NCI-H2029 (cell line): Measurements from ENCODE around the gene AVPR1B.

Experiments used
- DNase-seq: peaks from one replicate; lab custom pipeline; 2025; lab: John Stamatoyannopoulos, UW

Gene AVPR1B, protein sequence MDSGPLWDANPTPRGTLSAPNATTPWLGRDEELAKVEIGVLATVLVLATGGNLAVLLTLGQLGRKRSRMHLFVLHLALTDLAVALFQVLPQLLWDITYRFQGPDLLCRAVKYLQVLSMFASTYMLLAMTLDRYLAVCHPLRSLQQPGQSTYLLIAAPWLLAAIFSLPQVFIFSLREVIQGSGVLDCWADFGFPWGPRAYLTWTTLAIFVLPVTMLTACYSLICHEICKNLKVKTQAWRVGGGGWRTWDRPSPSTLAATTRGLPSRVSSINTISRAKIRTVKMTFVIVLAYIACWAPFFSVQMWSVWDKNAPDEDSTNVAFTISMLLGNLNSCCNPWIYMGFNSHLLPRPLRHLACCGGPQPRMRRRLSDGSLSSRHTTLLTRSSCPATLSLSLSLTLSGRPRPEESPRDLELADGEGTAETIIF

DNA sequence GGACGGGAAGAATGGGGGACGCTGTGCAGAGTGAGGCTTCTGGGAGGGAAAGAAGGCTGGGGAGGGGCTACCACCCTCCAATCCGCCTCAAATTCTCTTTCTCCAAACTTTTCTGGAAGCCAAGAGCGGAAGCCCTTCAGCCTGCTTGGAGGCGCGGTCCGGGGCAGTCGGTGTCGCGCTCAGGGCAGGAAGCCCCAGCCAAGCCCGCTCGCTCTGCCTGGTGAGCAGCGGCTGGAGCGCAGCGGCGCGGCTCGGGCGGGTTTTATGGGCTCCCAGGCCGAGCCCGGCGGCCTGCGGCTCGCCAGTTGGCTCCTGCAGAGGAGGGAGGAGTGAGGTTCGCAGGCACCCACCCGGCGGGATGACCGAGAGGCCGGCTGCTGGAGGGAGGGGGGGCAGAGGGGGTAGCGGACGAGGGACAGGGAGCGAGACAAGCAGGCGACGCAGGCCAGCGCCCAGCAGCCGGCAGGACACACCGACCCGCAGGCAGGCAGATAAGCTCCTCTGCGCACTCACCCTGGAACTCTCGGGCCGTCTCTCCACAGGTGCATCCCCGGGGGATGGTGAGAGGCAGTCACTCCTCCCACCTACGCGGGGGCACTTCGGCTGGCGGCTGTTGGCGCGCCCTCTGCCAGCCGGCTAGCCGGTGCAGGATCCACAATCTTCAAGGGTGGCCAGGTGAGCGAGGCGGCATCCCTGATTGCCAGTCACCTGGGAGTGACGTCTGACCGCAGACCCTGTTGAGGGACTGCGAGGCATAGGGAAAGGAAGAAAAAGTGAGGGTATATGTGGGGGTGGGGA lies at the start of gene AVPR1B:
Gene AVPR1B (minus strand): TSS at position 238 of the 798 bp plus-strand sequence. CDS start 498 bp downstream, outside the sequence.
- DNase-seq: peak; percentile 20

DNA sequence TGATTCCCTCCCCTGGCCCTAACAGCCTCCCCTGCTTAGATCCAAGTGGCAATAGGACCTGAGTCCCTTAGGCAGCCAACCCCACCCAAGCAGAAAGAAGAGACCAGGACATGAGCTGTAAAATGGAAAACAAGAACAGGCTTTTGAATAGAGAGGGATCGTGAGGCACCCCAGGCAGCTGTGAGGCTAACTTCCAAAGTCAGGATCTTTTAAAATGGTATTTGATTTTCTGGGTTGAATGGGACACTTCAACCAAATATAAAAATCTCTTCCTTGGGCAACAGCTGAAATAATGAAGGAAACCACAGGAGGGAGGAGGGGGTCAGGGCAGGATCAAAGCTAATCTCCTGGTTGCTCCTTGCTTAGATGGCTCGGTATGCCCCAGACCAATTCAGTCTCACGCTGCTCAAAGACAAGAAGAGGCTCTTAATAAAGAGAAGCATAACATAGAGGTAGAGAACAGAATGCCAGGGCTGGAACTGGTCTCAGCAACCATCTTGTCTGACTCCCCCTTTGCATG lies 28.6 kb upstream of the AVPR1B start:
- no peak for DNase-seq

DNA sequence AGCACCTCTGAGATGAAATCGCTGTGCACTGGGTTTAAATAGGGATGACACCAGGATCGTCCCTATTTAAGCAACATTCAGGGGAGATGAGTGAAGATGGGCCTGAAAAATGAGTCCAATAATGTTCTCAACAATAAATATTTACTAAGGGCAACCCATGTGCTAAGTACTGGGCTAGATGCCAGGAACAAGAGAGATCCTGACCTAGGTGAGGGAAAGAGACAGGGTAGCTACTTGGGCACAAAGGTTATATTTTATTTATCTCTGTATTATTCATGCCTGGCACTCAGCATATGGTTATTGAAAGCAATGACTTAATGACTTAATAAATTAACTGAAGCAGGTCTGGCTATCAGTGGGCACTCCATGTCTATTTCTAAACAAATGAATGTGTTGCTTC lies 27.4 kb upstream of the AVPR1B start:
- peak; percentile 73 for DNase-seq

DNA sequence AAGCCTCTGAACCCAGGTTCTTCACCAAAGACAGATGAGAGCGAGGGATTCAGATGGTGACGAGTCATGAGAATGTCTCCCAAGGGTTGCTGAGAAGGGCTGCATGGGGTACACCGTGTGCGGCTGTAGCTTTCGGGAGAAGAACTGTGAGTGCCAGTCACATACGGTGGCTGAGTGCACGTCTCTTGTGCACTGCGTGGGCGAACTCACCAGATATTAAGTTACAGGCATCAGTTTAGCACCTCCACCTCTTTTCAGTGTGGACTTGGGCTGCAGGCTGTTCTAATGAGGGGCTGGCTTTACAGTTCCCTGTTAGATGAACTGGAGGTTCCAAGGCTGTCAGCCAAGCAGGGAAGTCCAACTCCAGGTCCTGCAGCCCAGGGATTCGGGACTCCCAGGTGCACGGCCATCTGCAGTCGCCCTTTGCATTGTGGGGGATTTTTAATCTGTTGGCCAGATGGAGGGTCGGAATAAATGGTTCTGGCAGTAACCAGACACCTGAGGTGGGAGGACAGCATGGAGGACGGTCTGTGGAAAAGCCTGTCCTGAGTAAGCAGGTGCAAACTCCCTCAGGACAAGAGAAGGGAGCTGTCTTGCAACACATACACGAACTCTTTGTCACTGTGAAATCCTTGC lies 26.5 kb upstream of the AVPR1B start:
- DNase-seq: no peak

DNA sequence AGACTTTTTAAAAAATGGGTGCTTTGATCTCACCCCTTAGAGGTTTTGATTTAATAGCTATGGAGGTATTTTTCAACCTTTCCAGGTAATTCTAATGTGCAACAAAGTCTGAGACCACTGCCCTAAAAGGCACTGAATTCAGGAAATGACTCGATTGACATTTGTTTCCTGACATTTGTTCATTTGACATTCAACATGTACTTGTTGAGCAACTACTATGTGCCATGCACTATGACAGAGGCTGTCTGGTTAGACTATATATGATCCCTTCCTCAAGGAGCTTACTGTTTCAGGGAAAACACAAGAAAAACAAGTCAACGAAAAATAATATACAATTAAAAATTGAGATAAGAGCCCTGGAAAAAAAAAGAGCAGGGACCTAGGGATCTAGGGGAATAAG lies 25.6 kb upstream of the AVPR1B start:
- no peak for DNase-seq

DNA sequence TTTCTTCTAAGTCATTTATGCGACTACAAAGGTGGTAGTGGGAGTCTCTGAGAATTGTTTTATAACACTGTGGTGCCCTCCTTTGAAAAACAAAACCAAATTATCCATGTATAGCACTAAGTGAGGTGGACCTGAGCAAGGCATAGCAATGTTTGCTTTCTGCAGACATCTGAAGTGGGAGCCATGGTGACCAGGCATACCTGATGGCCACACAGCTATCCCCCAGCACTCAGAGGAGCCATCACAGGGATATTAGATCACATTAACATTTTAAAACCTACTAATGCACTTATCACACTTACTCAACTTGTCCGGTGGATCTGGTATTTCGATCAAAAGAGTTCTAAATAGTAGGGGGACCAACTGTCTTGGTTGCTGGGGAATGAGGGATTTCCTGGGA lies 24.8 kb upstream of the AVPR1B start:
- peak; percentile 9 for DNase-seq

DNA sequence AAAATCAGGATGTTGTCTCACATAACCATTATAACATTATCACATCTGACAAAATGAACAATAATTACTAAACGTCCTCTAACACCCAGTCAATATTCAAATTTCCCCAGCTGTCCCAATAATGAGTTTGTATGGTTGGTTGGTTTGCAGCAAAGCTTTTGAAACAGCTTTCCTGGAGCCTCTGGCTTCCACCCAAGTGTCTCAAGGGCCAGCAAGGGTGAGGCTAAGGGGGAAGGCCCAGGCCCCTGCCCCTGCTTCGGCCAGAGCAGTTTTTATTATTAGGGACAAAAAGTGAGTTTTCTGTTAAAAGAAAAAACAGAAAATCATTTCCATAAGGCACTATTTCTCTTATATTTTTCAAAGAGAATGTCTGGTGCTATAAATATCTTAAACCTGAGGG lies 19.1 kb upstream of the AVPR1B start:
- peak; percentile 23 for DNase-seq

DNA sequence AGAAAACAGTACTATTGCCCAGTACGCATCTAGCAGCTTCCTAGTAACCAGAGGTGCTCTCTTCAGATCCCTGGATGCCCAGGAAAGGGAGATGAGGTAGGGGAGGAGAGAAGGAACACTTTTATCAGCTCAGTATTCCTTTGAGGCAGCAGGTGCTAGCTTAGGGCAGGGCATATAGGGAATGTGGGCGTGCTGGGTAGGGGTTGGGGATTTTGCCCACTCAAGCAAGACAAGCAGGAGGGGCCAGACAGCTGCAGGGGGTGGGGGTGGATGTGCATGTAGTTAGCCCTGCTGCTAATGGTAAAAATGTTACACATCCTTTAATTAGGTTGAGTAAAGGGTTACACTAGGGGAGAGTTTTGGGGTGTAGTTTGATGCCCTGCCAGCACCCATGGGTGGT lies 18.1 kb upstream of the AVPR1B start:
- DNase-seq: no peak

DNA sequence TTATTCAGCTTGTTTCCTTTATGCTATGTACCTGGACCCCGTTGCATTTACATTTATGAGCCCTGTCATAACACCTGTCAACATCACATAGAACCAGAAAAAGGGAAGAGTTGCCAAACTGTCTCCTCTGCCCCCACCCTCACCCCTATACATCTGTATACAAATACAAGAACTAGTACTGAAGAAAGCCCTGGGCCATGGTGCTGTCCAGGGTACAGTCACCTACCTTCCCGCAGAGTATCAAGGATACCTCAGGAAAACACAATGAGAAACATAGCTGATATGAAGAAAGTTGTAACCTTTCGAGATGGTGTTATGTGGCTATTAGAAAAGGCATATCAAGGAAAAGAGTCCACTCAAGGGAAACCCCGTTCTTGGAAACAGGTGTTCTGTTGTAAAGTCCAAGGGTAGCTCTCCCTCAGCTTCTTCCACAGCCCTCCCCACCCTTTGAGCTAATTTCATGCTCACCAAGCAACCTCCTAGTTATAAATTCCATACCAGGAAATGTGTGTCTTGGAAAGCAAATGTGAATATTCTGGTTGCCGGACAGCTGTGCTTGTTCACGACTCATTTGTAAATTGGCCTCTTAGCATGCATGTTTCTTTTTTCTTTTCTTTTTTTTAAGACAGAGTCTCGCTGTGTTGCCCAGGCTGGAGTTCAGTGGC lies 16.7 kb upstream of the AVPR1B start:
- no peak for DNase-seq

DNA sequence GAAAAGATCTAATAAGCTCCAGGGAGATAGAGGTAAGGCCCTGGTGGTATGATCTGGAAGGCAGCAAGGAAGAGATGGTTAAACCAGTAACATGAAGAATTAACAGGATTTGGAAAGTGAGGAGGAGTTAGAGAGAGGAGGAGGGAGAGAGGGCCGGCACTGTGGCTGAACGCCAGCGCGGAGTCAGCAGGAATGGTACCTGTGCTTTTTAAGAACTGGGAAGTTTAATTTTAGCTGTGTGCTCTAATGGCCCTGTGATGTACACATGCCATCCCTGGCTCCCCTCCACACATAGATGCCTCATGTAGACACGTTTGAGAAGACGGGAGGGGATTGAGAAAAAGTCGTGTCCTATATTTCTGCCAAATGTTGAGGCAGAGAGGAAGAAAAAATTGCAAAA lies 13.8 kb upstream of the AVPR1B start:
- no peak for DNase-seq

DNA sequence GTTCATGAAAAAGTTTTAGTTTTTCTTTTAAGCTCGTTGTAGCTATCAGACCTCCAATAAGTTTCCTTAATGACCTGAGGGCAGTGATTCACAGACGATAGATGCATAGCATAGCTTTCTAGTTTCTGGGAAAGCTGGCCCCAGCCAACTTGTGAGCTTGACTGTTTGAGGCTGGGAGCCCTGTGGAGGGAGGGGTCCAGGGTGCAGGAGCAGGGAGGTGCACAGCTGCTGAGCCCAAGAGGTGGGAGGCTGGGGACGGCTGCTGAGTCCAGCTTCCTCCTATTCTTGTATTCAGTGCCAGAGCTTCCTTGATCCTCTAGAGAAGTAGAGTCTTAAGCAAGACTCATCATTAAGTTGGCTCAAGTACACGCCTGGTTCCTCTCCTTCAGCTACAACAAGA lies 11.0 kb upstream of the AVPR1B start:
- no peak for DNase-seq

DNA sequence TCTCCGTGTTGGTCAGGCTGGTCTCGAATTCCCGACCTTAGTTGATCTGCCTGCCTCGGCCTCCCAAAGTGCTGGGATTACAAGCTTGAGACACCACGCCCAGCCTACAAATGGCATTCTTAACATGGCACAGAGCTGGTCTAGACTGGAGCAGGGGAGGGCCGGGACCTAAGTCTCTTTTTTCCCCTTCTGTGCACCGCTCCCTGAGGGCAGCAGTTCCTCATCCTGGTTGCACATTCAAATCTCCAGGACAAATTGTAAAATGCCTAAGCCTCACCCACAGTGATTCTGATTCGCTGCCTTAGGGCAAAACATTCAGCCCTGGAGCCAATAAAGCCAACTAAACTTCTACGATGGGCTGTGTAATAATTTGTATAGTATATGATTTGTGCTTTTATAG lies 10.1 kb upstream of the AVPR1B start:
- no peak for DNase-seq

DNA sequence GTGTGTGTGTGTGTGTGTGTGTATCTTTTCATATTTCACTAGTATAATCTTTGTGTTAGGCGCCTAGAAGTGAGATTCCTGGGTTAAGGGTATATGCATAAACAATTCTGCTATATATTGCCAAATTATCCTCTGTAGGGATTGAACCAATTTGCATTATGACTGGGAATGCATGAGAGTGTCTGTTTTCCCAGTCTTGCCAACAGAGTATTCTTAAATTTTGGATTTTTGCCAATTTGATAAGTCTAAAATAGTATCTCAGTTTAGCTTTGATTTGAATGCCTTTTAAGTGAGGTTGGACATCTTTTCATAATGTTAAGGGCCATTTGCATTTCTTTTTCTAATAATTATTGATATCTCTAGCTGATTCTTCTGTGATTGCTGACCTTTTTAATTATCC lies 8.2 kb upstream of the AVPR1B start:
- DNase-seq: no peak

DNA sequence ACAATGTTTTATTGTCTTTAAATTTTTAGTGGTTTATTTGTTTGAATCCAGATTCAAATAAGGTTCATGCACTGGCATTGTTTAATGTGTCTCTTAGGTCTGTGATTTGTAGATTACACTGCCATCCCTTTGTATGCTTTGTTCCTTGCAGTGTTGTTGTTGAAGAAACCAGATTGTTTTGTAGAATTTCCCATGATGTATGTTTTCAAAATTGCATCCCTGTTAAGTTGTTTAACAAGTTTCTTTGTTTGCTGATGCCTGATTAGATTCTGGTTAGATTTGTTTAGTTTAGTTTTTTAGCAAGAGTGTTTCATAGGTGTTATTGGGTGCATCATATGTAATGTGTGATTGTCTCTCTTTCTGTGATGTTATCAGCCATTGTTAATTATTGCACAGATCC lies 5.5 kb upstream of the AVPR1B start:
- DNase-seq: no peak

DNA sequence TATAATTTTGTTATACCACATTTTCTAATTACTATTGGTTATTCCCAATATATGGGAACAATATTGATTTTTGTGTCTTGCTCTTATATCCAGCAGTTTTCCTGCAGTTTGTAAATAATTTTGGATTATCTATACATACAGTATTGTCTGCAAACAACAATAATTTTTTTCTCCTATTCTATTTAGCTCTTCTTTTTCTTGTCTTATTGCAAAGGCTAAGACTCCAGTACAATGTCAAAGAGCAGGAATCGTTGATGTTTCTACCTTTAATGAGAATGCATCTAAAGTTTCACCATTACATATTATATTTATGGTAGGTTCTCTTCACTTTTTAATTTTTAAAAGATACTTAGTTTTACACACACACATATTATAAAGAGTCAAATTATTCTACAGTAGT lies 4.1 kb upstream of the AVPR1B start:
- DNase-seq: no peak

DNA sequence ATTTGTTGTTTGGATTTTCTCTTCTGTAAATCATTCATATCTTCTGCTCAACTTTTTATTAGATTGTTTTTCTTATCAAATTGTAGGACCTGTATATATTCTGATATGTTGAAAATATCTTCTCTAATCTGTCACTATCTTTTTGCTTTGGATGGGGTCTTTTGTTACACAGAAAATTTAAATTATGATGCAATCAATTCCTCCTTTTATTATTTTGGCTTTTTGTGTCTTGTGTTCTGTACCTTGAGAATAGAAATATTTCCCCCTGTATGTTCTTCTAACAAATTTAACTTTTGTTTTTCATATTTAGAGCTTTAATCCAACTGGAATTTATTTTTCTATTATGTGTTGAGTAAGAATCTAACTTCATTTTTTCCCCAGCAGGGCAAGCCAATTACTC lies 3.2 kb upstream of the AVPR1B start:
- no peak for DNase-seq

DNA sequence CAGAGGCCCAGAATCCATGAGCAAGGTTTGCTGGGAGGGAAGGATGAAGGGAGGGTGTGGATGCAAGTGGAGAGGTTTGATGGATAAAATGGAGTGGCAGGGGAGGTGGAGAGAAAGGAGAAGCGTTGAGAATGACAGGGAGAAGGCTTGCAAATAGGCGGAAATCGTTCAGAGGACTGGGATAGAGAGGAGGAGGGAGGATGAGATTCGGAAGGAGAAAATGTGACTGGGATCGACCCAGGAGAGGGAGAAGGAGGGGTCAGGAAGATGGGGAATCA lies 376 bp downstream of the AVPR1B start:
- no peak for DNase-seq

DNA sequence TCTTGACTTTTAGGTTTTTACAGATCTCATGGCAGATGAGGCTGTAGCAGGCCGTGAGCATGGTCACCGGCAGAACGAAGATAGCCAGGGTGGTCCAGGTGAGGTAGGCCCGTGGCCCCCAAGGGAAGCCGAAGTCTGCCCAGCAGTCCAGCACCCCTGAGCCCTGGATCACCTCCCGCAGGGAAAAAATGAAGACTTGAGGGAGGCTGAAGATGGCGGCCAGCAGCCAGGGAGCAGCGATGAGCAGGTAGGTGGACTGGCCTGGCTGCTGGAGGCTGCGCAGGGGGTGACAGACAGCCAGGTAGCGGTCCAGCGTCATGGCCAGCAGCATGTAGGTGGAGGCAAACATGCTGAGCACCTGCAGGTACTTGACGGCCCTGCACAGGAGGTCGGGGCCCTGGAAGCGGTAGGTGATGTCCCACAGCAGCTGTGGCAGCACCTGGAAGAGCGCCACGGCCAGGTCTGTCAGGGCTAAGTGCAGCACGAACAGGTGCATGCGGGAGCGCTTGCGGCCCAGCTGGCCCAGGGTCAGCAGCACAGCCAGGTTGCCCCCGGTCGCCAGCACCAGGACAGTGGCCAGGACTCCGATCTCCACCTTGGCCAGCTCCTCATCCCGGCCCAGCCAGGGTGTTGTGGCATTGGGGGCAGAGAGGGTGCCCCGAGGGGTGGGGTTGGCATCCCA lies 856 bp downstream of the AVPR1B start:
- DNase-seq: peak; percentile 56

DNA sequence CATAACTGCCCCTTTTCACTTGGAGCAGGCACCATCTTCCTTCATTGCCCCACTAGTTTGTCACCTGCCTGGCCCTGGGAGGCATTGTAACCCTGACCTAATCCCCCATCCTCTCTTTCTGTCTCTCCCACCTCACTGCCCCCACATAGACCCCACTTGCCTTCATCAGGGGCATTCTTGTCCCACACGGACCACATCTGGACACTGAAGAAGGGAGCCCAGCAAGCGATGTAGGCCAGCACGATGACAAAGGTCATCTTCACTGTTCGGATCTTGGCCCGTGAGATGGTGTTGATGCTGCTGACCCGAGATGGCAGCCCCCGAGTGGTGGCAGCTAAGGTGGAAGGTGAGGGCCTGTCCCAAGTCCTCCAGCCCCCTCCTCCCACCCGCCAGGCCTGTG lies 1.4 kb downstream of the AVPR1B start:
- no peak for DNase-seq

DNA sequence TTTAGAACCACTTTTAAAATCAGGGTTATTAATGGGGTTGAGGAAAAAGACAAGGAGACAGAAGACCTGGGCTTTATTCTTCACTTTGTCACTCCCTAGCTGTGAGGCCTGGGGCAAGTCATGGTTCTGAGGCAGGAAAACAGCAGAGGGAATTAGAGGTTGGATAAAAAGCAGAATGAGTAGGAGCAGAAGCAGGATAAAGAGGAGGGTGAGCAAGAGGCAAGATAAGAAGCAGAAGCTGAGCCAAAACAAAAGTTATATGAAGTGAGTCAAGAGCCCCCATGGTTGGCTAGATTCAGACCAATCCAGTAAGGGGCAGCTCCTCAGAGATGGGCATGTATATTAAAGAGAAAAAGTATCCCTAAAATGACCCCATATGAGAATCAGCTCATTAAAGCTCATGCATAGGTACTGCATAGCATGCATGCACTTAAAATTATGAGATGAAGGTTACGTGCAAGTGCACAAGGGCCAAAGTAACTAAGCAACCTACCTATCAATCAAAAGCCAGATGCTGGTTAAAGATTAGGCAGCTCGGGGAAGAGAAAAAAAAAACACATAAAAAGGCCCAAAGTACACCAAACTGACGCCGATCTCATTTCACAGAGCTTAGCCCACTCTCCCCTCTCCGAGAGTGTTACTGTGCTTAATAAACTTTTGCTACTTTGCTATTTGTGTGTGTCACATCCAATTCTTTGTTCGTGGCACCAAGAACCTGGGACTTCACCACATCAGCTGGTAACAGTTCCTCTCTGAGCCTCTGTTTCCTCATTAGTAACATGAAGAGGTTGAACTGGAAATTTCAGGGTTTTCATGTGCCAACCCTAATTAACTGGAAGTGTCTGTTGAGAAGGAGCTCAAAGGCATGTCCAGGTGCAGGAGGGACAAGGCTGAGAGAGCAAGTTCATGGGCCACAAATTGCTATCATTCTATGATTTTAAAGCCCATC lies 2.2 kb downstream of the AVPR1B start:
- DNase-seq: no peak
